Neural progenitor cell (in vitro differentiated cells): ENCODE results near the gene PRSS21.

ENCODE experiments used
- CTCF ChIP-seq: fragments of 200-600 bp; sonication (generic); IDR thresholded peaks from 2 replicates; pipeline ENCODE4 v1.5.1; 2017; ENCODE audit warnings: antibody characterized with exemption, mild to moderate bottlenecking
- EZH2 ChIP-seq: fragments of 200-600 bp; sonication (generic); IDR thresholded peaks from 2 replicates; pipeline ENCODE4 v1.6.1; 2017; ENCODE audit warnings: antibody characterized with exemption, mild to moderate bottlenecking, moderate library complexity

- TF ChIP-seq CTCF: peak; percentile 95
- TF ChIP-seq EZH2: no peak
Measured at GRCh38 chr16:2867987-2868789, 51.2 kb downstream of the PRSS21 start.
